GM12878 (cell line): ENCODE measurements around the gene B3GALT4. TPM values are rescaled to one million over a fixed set of nuclear protein-coding genes. Genes with fewer than 3 reads are reported as not detected.

Source experiments
- CREM ChIP-seq: IDR thresholded peaks from 2 replicates; pipeline ENCODE4 v1.6.1; 2014; ENCODE audit warnings: antibody characterized with exemption, low read depth
- IKZF1 ChIP-seq: fragments of 450-650 bp; conservative IDR thresholded peaks from 2 replicates; pipeline ENCODE4 v1.6.1; 2017; ENCODE audit warnings: antibody characterized with exemption, mild to moderate bottlenecking
- IKZF2 ChIP-seq, 2 experiments: fragments of 450-650 bp; IDR thresholded peaks; 2 replicates each; pipeline ENCODE4 v1.6.1; 2017; ENCODE audit warnings: mild to moderate bottlenecking in 2 of 2, moderate library complexity in 2 of 2
- IRF4 ChIP-seq: IDR thresholded peaks from 2 replicates; pipeline ENCODE4 v1.6.1; 2011; ENCODE audit warnings: low read depth, low read length
- JUNB ChIP-seq: IDR thresholded peaks from 2 replicates; pipeline ENCODE4 v1.6.1; 2016; ENCODE audit warnings: antibody characterized with exemption, mild to moderate bottlenecking
- KDM1A ChIP-seq: fragments of 200-600 bp; sonication (generic); IDR thresholded peaks from 2 replicates; pipeline ENCODE4 v1.6.1; 2016; ENCODE audit warnings: borderline replicate concordance
- MEF2A ChIP-seq: IDR thresholded peaks from 2 replicates; pipeline ENCODE4 v1.6.1; 2011; ENCODE audit warnings: low read depth, mild to moderate bottlenecking, low read length, moderate library complexity; ENCODE audit not compliant: insufficient read depth
- MTA2 ChIP-seq: fragments of 450-650 bp; IDR thresholded peaks from 2 replicates; pipeline ENCODE4 v1.6.1; 2016; ENCODE audit warnings: low read depth, mild to moderate bottlenecking, moderate library complexity
- NFXL1 ChIP-seq: fragments of 450-650 bp; IDR thresholded peaks from 2 replicates; pipeline ENCODE4 v1.6.1; 2017; ENCODE audit warnings: antibody characterized with exemption, mild to moderate bottlenecking, borderline replicate concordance
- NFYA ChIP-seq: IDR thresholded peaks from 2 replicates; pipeline ENCODE4 v1.6.1; 2011; ENCODE audit warnings: low read depth, mild to moderate bottlenecking, low read length, improper control_type of control experiment, borderline replicate concordance
- NR2C2 ChIP-seq: IDR thresholded peaks from 2 replicates; pipeline ENCODE4 v1.6.1; 2011; ENCODE audit warnings: borderline replicate concordance, low read depth; ENCODE audit not compliant: control insufficient read depth, insufficient read length
- POLR2A ChIP-seq: IDR thresholded peaks from 2 replicates; pipeline ENCODE4 v1.6.1; 2011; ENCODE audit warnings: low read depth, mild to moderate bottlenecking, low read length
- RCOR1 ChIP-seq: conservative IDR thresholded peaks from 2 replicates; pipeline ENCODE4 v1.6.1; 2012; ENCODE audit warnings: low read depth, low read length, improper control_type of control experiment
- RELA ChIP-seq: fragments of 450-650 bp; IDR thresholded peaks from 2 replicates; pipeline ENCODE4 v1.8.0; 2014; ENCODE audit warnings: borderline replicate concordance; ENCODE audit not compliant: partially characterized antibody
- SMARCA5 ChIP-seq: fragments of 450-650 bp; IDR thresholded peaks from 2 replicates; pipeline ENCODE4 v1.6.1; 2017; ENCODE audit warnings: mild to moderate bottlenecking
- SUZ12 ChIP-seq: fragments of 200-600 bp; sonication (generic); IDR thresholded peaks from one replicate; pipeline ENCODE4 v1.6.1; 2018; ENCODE audit warnings: antibody characterized with exemption, mild to moderate bottlenecking; ENCODE audit not compliant: unreplicated experiment
- TARDBP ChIP-seq: IDR thresholded peaks from 2 replicates; pipeline ENCODE4 v1.6.1; 2016; ENCODE audit warnings: borderline replicate concordance
- TCF12 ChIP-seq: IDR thresholded peaks from 2 replicates; pipeline ENCODE4 v1.6.1; 2011; ENCODE audit warnings: low read depth, mild to moderate bottlenecking, low read length
- TCF7 ChIP-seq: IDR thresholded peaks from 2 replicates; pipeline ENCODE4 v1.6.1; 2014; ENCODE audit warnings: antibody characterized with exemption, borderline replicate concordance
- ZZZ3 ChIP-seq: IDR thresholded peaks from 2 replicates; pipeline ENCODE4 v1.6.1; 2011; ENCODE audit warnings: low read depth; ENCODE audit not compliant: control insufficient read depth, insufficient read length
- polyA plus RNA-seq, 11 experiments: library from polyadenylated mRNA; depleted of rRNA in 4 of 11; unstranded in 6 of 11; stranded (reverse) in 5 of 11; fragments of >200 nt; fragmentation: Nextera tagmentation in 4 of 11; fragmentation: Illumina TruSeq in 1 of 11; extraction: Ambion mirVana in 4 of 11; extraction: Trizol in 1 of 11; gene quantifications; 1 replicate in 1 of 11; 2 replicates in 10 of 11; pipeline versions ENCODE4 v1.2.1 to v1.2.3, GENCODE V29; 2011 to 2016; ENCODE audit warnings: inconsistent platforms in 2 of 11, missing spikeins in 2 of 11, low read depth in 1 of 11
- total RNA-seq, 4 experiments: library from RNA; depleted of rRNA in 3 of 4; stranded (reverse); fragments of >200 nt in 3 of 4; fragmentation: Illumina TruSeq in 1 of 4; extraction: Trizol in 1 of 4; gene quantifications; 2 replicates each; pipeline versions ENCODE4 v1.2.1 to v1.2.3, GENCODE V29; 2013 to 2021
- TF ChIP-seq, protein P1 (sequence below): fragments of 450-650 bp; IDR thresholded peaks from 2 replicates; pipeline ENCODE4 v1.6.1; 2017; ENCODE audit warnings: low read depth, mild to moderate bottlenecking, moderate library complexity
- TF ChIP-seq, protein P2 (sequence below): IDR thresholded peaks from 2 replicates; pipeline ENCODE4 v1.6.1; 2011; ENCODE audit warnings: mild to moderate bottlenecking, low read depth, low read length, moderate library complexity; ENCODE audit not compliant: insufficient replicate concordance
- TF ChIP-seq, protein P3 (sequence below): IDR thresholded peaks from 2 replicates; pipeline ENCODE4 v1.6.1; 2012; ENCODE audit warnings: improper control_type of control experiment, low read depth, low read length; ENCODE audit not compliant: insufficient replicate concordance
- TF ChIP-seq, protein P4 (sequence below): IDR thresholded peaks from 2 replicates; pipeline ENCODE4 v1.6.1; 2012; ENCODE audit warnings: low read depth, low read length, improper control_type of control experiment

Gene B3GALT4
- total and polyA plus RNA-seq, 10 of the 15 experiments (the other 5 are each of a cell fraction or from before 2014, with no cell fraction given), result 0.27 to 8.2 (median 2.6) TPM

DNA sequence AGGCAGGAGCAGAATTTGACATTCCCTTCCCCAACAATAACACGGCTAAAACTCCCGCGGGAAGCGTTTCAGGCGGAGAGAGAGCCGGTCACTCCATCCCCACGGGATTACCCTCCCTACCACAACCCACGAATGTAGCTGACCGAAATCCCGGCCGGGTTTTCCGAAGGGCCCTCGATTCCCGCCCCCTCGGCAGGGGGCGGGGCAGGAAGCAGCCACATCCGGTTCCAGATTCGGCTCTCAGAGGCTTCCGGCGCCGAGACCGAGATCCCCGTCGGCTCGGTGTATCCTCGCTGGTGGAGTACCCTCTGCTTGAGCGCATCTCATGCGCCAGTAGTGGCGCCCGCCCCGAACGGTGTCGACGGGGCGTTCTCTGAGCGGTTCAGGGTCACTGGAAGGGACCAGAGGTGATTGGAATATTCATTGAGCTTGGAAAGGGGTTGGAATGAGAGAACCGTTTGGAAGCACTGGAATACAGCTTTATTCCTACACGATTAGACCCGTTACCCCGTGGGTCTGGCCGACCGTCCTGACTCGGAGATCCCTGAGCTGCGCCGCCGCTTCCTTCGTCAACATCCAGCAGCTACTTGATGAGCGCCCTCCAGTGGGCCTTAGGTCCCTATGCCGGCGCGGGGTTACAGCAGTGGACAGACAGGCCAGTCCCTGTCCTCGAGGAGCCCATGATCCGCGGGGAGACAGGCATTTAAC, 22.5 kb downstream of the B3GALT4 start (continued):
- TF ChIP-seq, protein P1, sequence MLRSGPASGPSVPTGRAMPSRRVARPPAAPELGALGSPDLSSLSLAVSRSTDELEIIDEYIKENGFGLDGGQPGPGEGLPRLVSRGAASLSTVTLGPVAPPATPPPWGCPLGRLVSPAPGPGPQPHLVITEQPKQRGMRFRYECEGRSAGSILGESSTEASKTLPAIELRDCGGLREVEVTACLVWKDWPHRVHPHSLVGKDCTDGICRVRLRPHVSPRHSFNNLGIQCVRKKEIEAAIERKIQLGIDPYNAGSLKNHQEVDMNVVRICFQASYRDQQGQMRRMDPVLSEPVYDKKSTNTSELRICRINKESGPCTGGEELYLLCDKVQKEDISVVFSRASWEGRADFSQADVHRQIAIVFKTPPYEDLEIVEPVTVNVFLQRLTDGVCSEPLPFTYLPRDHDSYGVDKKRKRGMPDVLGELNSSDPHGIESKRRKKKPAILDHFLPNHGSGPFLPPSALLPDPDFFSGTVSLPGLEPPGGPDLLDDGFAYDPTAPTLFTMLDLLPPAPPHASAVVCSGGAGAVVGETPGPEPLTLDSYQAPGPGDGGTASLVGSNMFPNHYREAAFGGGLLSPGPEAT, result peak; percentile 98
- TF ChIP-seq CREM, result no peak; the same call in none of the 2 replicates
- TF ChIP-seq RELA, result no peak
- TF ChIP-seq MTA2, result peak; percentile 63; the same call in 1 of the 2 replicates
- no peak for TF ChIP-seq NR2C2
- peak; percentile 93 for TF ChIP-seq SMARCA5
- peak; percentile 92 for TF ChIP-seq IKZF1
- TF ChIP-seq IRF4, result 0 out of 2 replicates have a peak, but pooled peaks have one; percentile 57
- TF ChIP-seq SUZ12, result no peak
- TF ChIP-seq NFYA, result no peak
- TF ChIP-seq MEF2A, result peak; percentile 84
- TF ChIP-seq JUNB, result peak; percentile 22; the same call in 1 of the 2 replicates
- TF ChIP-seq TARDBP, result peak; percentile 28; the same call in 1 of the 2 replicates
- TF ChIP-seq KDM1A, result no peak
- TF ChIP-seq POLR2A, result peak; percentile 94
- no peak for TF ChIP-seq ZZZ3
- no peak for TF ChIP-seq NFXL1
- TF ChIP-seq TCF12, result no peak
- TF ChIP-seq, protein P2, sequence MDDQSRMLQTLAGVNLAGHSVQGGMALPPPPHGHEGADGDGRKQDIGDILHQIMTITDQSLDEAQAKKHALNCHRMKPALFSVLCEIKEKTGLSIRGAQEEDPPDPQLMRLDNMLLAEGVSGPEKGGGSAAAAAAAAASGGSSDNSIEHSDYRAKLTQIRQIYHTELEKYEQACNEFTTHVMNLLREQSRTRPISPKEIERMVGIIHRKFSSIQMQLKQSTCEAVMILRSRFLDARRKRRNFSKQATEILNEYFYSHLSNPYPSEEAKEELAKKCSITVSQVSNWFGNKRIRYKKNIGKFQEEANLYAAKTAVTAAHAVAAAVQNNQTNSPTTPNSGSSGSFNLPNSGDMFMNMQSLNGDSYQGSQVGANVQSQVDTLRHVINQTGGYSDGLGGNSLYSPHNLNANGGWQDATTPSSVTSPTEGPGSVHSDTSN, result no peak
- TF ChIP-seq, protein P3, sequence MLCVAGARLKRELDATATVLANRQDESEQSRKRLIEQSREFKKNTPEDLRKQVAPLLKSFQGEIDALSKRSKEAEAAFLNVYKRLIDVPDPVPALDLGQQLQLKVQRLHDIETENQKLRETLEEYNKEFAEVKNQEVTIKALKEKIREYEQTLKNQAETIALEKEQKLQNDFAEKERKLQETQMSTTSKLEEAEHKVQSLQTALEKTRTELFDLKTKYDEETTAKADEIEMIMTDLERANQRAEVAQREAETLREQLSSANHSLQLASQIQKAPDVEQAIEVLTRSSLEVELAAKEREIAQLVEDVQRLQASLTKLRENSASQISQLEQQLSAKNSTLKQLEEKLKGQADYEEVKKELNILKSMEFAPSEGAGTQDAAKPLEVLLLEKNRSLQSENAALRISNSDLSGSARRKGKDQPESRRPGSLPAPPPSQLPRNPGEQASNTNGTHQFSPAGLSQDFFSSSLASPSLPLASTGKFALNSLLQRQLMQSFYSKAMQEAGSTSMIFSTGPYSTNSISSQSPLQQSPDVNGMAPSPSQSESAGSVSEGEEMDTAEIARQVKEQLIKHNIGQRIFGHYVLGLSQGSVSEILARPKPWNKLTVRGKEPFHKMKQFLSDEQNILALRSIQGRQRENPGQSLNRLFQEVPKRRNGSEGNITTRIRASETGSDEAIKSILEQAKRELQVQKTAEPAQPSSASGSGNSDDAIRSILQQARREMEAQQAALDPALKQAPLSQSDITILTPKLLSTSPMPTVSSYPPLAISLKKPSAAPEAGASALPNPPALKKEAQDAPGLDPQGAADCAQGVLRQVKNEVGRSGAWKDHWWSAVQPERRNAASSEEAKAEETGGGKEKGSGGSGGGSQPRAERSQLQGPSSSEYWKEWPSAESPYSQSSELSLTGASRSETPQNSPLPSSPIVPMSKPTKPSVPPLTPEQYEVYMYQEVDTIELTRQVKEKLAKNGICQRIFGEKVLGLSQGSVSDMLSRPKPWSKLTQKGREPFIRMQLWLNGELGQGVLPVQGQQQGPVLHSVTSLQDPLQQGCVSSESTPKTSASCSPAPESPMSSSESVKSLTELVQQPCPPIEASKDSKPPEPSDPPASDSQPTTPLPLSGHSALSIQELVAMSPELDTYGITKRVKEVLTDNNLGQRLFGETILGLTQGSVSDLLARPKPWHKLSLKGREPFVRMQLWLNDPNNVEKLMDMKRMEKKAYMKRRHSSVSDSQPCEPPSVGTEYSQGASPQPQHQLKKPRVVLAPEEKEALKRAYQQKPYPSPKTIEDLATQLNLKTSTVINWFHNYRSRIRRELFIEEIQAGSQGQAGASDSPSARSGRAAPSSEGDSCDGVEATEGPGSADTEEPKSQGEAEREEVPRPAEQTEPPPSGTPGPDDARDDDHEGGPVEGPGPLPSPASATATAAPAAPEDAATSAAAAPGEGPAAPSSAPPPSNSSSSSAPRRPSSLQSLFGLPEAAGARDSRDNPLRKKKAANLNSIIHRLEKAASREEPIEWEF, result no peak
- TF ChIP-seq RCOR1, result no peak; the same call in 1 of the 2 replicates
- peak; percentile 44; the same call in 1 of the 2 replicates for TF ChIP-seq TCF7
- TF ChIP-seq, protein P4, sequence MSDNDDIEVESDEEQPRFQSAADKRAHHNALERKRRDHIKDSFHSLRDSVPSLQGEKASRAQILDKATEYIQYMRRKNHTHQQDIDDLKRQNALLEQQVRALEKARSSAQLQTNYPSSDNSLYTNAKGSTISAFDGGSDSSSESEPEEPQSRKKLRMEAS, result no peak
- peak; percentile 82 to 87 for TF ChIP-seq IKZF2 (IDR thresholded peaks at IDR 0.05)
